Effector memory CD8-positive, alpha-beta T cell (primary cell): ENCODE data around the gene PARD3B.

Experiments
- ATAC-seq: fragments of 150-1000 bp; cut with Tn5 transposase; replicated peaks from 2 replicates; pipeline ENCODE4 v1.10.0; 2021; ENCODE audit warnings: mild to moderate bottlenecking, moderate library complexity
- DNase-seq, 3 experiments: peaks; one replicate each; pipeline ENCODE4 v3.0.0; 2021
- H3K27ac Mint-ChIP-seq, 2 donors: one replicate each; pipeline ENCODE4 v1.8.0; 2022; ENCODE audit warnings: mild to moderate bottlenecking in 2 of 2, mixed read lengths in 2 of 2, moderate library complexity in 2 of 2
- H3K27me3 Mint-ChIP-seq, 2 donors: one replicate each; pipeline ENCODE4 v1.8.0; 2022; ENCODE audit warnings: mixed read lengths in 2 of 2
- H3K36me3 Mint-ChIP-seq: one replicate; pipeline ENCODE4 v1.8.0; 2022; ENCODE audit warnings: mild to moderate bottlenecking, moderate library complexity, mixed read lengths; ENCODE audit not compliant: insufficient read depth
- H3K4me1 Mint-ChIP-seq, 2 donors: one replicate each; pipeline ENCODE4 v1.8.0; 2022; ENCODE audit warnings: low read depth in 2 of 2, mixed read lengths in 2 of 2
- H3K4me3 Mint-ChIP-seq, 2 donors: one replicate each; pipeline ENCODE4 v1.8.0; 2022; ENCODE audit warnings: mild to moderate bottlenecking in 2 of 2, mixed read lengths in 2 of 2, moderate library complexity in 2 of 2
- H3K9me3 Mint-ChIP-seq, 2 donors: one replicate each; pipeline ENCODE4 v1.8.0; 2022; ENCODE audit warnings: mixed read lengths in 2 of 2

Gene PARD3B

GRCh38 chr2:205293559-205293958 lies 748.3 kb downstream of the PARD3B start:
- no peaks in the 10 kb centered on the region for H3K4me1 Mint-ChIP-seq
- H3K36me3 Mint-ChIP-seq: no peaks in the 10 kb centered on the region
- ATAC-seq (no peak), DNase-seq (no peak)
- H3K27ac Mint-ChIP-seq: no peak overlapping the region
- H3K4me3 Mint-ChIP-seq: no peak overlapping the region
- H3K9me3 Mint-ChIP-seq: no peaks in the 10 kb centered on the region
- no peaks in the 10 kb centered on the region for H3K27me3 Mint-ChIP-seq

- Mint-ChIP-seq H3K36me3 (no peaks in the 10 kb centered on the region), H3K27me3 (no peaks in the 10 kb centered on the region), H3K9me3 (peaks cover 0 to 2% of the 10 kb centered on the region in 2 donors), H3K27ac (no peak overlapping the region), H3K4me1 (no peaks in the 10 kb centered on the region), H3K4me3 (no peak overlapping the region)
- ATAC-seq (no peak), DNase-seq (no peak)
These were observed 751.7 kb downstream of the PARD3B start for GRCh38 chr2:205296959-205297358.

GRCh38 chr2:205297368-205297767 lies 752.1 kb downstream of the PARD3B start:
- no peak overlapping the region for H3K4me3 Mint-ChIP-seq
- ATAC-seq: no peak

GRCh38 chr2:205297846-205298245 lies 752.6 kb downstream of the PARD3B start:
- Mint-ChIP-seq H3K4me1 (no peaks in the 10 kb centered on the region), H3K4me3 (no peak overlapping the region), H3K27me3 (no peaks in the 10 kb centered on the region), H3K9me3 (peaks cover 0 to 2% of the 10 kb centered on the region in 2 donors), H3K36me3 (no peaks in the 10 kb centered on the region), H3K27ac (no peak overlapping the region)
- no peak for DNase-seq
- no peak for ATAC-seq

More at GRCh38 chr2:205297368-205297767, 752.1 kb downstream of the PARD3B start:
- peaks cover 0 to 2% of the 10 kb centered on the region in 2 donors for H3K9me3 Mint-ChIP-seq
- DNase-seq: no peak
- no peaks in the 10 kb centered on the region for H3K4me1 Mint-ChIP-seq
- no peak overlapping the region for H3K27ac Mint-ChIP-seq
- H3K36me3 Mint-ChIP-seq: no peaks in the 10 kb centered on the region
- H3K27me3 Mint-ChIP-seq: no peaks in the 10 kb centered on the region

- Mint-ChIP-seq H3K4me1 (no peaks in the 10 kb centered on the region), H3K27ac (no peak overlapping the region), H3K27me3 (no peaks in the 10 kb centered on the region), H3K36me3 (no peaks in the 10 kb centered on the region), H3K4me3 (no peak overlapping the region), H3K9me3 (peaks cover 0 to 6% of the 10 kb centered on the region in 2 donors)
- DNase-seq (no peak), ATAC-seq (no peak)
These were observed 765.9 kb downstream of the PARD3B start for GRCh38 chr2:205311201-205311600.

- no peak overlapping the region for H3K27ac Mint-ChIP-seq
- DNase-seq (no peak), ATAC-seq (no peak)
- H3K9me3 Mint-ChIP-seq: no peaks in the 10 kb centered on the region
- H3K36me3 Mint-ChIP-seq: no peaks in the 10 kb centered on the region
- H3K27me3 Mint-ChIP-seq: no peaks in the 10 kb centered on the region
- no peak overlapping the region for H3K4me3 Mint-ChIP-seq
- no peaks in the 10 kb centered on the region for H3K4me1 Mint-ChIP-seq
These were observed 776.0 kb downstream of the PARD3B start for GRCh38 chr2:205321231-205321630.

- DNase-seq (no peak), ATAC-seq (no peak)
- Mint-ChIP-seq H3K27me3 (no peaks in the 10 kb centered on the region), H3K4me1 (no peaks in the 10 kb centered on the region), H3K4me3 (no peak overlapping the region), H3K9me3 (no peaks in the 10 kb centered on the region), H3K36me3 (no peaks in the 10 kb centered on the region), H3K27ac (no peak overlapping the region)
These were observed 778.7 kb downstream of the PARD3B start for GRCh38 chr2:205323929-205324328.

- ATAC-seq (no peak), DNase-seq (no peak)
- H3K27ac Mint-ChIP-seq: no peak overlapping the region
- no peaks in the 10 kb centered on the region for H3K9me3 Mint-ChIP-seq
- H3K36me3 Mint-ChIP-seq: no peaks in the 10 kb centered on the region
- H3K4me3 Mint-ChIP-seq: no peak overlapping the region
- H3K27me3 Mint-ChIP-seq: no peaks in the 10 kb centered on the region
- no peaks in the 10 kb centered on the region for H3K4me1 Mint-ChIP-seq
These were observed 779.1 kb downstream of the PARD3B start for GRCh38 chr2:205324355-205324754.

GRCh38 chr2:205333351-205333750 lies 788.1 kb downstream of the PARD3B start:
- Mint-ChIP-seq H3K4me3 (no peak overlapping the region), H3K27ac (no peak overlapping the region), H3K9me3 (peaks cover 0 to 7% of the 10 kb centered on the region in 2 donors), H3K27me3 (no peaks in the 10 kb centered on the region), H3K36me3 (no peaks in the 10 kb centered on the region), H3K4me1 (no peaks in the 10 kb centered on the region)
- ATAC-seq: no peak
- DNase-seq: no peak

- H3K27me3 Mint-ChIP-seq: no peaks in the 10 kb centered on the region
- H3K27ac Mint-ChIP-seq: no peak overlapping the region
- peaks cover 0 to 5% of the 10 kb centered on the region in 2 donors for H3K9me3 Mint-ChIP-seq
- no peak overlapping the region for H3K4me3 Mint-ChIP-seq
- H3K4me1 Mint-ChIP-seq: no peaks in the 10 kb centered on the region
- DNase-seq: no peak
- H3K36me3 Mint-ChIP-seq: no peaks in the 10 kb centered on the region
- no peak for ATAC-seq
These were observed 792.0 kb downstream of the PARD3B start for GRCh38 chr2:205337274-205337673.

- H3K27me3 Mint-ChIP-seq: no peaks in the 10 kb centered on the region
- H3K36me3 Mint-ChIP-seq: no peaks in the 10 kb centered on the region
- no peak for DNase-seq
- H3K27ac Mint-ChIP-seq: no peak overlapping the region
- no peaks in the 10 kb centered on the region for H3K4me1 Mint-ChIP-seq
- no peak for ATAC-seq
- peaks cover 0 to 5% of the 10 kb centered on the region in 2 donors for H3K9me3 Mint-ChIP-seq
- no peak overlapping the region for H3K4me3 Mint-ChIP-seq
These were observed 792.9 kb downstream of the PARD3B start for GRCh38 chr2:205338156-205338555.

GRCh38 chr2:205343103-205343502 lies 797.8 kb downstream of the PARD3B start:
- Mint-ChIP-seq H3K4me3 (no peak overlapping the region), H3K4me1 (no peaks in the 10 kb centered on the region), H3K36me3 (no peaks in the 10 kb centered on the region), H3K9me3 (no peaks in the 10 kb centered on the region), H3K27ac (no peak overlapping the region), H3K27me3 (no peaks in the 10 kb centered on the region)
- ATAC-seq (no peak), DNase-seq (no peak)

GRCh38 chr2:205346649-205347048 lies 801.4 kb downstream of the PARD3B start:
- DNase-seq (no peak), ATAC-seq (no peak)
- Mint-ChIP-seq H3K27me3 (no peaks in the 10 kb centered on the region), H3K9me3 (peaks cover 0 to 2% of the 10 kb centered on the region in 2 donors), H3K4me1 (no peaks in the 10 kb centered on the region), H3K4me3 (no peak overlapping the region), H3K36me3 (peaks cover 3% of the 10 kb centered on the region), H3K27ac (no peak overlapping the region)

- peaks cover 3% of the 10 kb centered on the region for H3K36me3 Mint-ChIP-seq
- ATAC-seq: no peak
- H3K4me1 Mint-ChIP-seq: no peaks in the 10 kb centered on the region
These were observed 802.6 kb downstream of the PARD3B start for GRCh38 chr2:205347899-205348298.

GRCh38 chr2:205352094-205352493 lies 806.8 kb downstream of the PARD3B start:
- no peak overlapping the region for H3K27ac Mint-ChIP-seq
- no peaks in the 10 kb centered on the region for H3K27me3 Mint-ChIP-seq
- no peak overlapping the region for H3K4me3 Mint-ChIP-seq
- H3K36me3 Mint-ChIP-seq: peaks cover 3% of the 10 kb centered on the region
- no peak for ATAC-seq
- no peaks in the 10 kb centered on the region for H3K4me1 Mint-ChIP-seq
- no peak for DNase-seq
- peaks cover 4 to 6% of the 10 kb centered on the region in 2 donors for H3K9me3 Mint-ChIP-seq

More at GRCh38 chr2:205347899-205348298, 802.6 kb downstream of the PARD3B start:
- Mint-ChIP-seq H3K27me3 (no peaks in the 10 kb centered on the region), H3K4me3 (no peak overlapping the region), H3K27ac (no peak overlapping the region), H3K9me3 (peaks cover 0 to 2% of the 10 kb centered on the region in 2 donors)
- no peak for DNase-seq
